ENCODE measurements around the gene LIG1.

Gene LIG1

DNA sequence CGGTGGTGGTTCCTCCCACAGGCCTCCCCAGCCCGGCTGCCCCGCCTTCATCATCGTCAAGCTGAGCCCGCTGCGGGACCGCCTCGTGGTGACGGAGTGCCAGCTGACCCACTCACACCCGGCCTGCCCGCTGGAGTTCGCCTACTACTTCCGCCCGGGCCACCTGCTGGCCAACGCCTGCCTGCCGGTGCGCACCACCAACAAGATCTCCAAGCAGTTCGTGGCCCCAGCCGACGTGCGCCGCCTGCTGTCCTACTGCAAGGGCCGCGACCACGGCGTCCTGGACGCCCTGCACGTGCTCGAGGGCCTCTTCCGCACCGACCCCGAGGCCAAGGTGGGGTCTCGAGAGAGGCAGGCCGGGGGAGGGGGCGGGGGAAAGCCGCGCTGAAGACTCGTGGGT lies 12.3 kb upstream of the LIG1 start:
- no peak for DNase-seq (ENCODE audit: low read depth)

DNA sequence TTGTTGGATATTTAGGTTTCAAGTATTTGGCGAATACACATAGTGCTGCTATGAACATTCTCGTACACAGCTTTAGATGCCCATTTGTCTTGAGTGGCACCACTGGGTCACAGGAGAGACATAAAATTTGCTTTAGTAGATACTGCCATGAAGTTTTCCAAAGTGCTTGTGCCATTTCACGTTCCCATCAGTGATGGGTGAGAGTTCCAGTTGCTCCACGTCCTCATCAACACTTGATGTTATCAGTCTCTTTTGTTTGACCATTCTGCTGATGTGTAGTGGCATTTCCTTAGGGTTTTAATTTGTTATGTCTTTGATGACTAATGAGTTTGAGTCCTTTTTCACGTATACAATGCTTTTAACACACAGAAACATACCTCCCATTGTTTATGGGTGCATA lies 11.4 kb upstream of the LIG1 start:
- no peak for DNase-seq (ENCODE audit: low read depth)

DNA sequence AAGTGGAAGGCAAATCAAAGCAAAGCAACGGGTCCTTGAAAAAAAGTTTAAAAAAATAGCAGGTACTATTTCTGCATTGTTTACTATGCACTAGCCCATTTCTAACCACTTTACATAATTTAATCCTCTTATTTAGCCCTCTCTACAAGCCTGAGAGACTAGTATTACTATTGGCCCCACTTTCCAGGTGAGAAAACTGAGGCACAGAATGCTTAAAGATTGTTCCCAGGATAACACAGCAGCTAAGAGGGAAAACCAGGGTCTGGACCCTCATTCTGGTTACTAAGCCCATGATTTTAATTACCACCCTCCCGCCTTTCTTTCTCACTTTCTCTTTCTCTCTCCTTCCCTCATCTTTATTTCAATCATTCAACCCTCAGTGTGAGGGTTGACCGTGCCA lies 6.1 kb upstream of the LIG1 start:
- no peak for DNase-seq (ENCODE audit: low read depth)

DNA sequence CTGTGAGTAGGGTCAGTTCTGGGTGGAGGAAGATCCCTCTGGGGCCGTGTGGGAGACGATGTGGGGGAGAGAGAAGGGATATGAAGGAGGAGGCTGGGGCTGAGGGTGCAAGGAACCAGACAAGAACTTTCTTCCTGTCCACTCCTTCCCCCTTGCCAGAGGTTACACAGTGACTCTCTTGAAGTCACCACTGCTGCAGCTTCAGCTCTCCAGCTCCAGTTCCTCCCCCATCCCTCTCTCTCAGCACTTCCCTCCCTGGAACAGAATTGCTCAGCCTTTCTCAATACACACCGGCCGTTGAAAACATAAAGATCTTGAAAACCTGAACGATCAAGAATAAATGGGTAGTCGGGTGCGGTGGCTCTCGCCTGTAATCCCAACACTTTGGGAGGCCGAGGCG lies 5.4 kb upstream of the LIG1 start:
- no peak for DNase-seq (ENCODE audit: low read depth)

DNA sequence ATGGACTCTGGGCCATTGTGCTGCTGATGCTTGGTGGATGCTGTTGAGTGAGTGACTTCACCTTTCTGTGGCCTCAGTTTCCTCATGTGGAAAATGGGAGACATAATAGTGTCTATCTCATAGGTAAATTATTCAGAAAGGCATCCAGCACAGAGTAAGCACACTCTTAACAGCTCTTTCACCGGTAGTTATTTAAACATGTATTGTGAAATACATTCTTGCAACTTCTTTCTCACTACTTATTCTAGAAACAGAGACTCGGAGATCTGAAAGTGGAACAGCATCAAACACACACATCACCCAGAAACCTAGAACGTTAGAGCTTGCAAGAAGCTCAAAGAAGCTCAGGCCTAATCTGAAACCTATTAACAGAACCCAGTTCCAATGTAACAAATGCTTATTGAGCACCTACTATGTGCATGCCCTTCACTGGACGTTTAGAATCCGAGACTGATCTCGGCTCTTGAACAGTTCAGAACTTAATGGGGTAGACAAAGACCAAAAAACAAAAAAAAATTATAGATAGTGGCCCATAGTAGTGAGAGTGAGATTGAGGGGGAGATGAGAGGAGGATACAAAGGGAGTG lies 4.4 kb upstream of the LIG1 start:
- no peak for DNase-seq (ENCODE audit: low read depth)

DNA sequence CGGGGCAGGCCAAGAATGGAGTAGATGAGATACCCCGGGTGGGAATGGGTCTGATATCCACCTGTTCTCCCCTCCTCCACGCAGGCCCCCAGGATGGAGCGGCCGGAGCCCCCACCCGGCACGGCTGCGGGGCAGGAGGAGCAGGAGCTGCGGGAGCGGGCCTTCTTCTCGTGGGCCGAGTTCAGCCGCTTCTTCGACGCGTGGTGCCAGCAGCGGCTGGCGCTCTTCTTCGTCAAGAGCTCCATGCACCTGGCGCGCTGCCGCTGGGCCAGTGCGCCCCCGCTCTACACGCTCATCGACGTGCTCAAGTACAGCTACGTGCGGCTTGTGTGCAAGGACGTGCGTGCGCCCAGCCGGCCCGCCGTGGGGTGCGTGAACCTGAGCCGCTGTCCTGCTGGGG lies 1.6 kb upstream of the LIG1 start:
- DNase-seq (ENCODE audit: low read depth), result no peak

DNA sequence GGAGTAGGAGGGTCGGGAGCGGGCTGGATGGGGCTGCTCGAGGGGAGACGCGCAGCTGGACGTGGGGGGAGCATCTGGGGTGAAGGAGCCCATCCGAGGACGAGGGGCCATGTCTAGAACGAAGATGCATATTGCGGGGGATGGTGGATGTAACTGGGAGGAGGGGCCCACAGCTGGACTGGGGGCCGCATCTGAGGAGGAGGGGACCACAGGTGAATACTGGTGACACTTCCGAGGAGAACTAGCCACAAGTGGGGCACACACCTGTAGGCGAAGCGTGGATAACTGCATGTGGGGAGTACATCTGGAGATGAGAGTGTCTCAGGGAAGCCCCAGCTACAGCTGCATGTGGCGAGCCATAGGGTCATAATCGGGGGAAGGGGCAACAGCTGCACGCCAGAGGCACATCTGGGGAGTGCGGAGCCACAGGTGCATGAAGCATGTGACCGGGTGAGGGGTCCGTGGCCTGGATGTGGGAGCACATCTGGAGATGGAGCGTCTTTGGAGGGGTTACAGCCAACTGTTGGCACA lies 738 bp upstream of the LIG1 start:
- no peak for DNase-seq (ENCODE audit: low read depth)

DNA sequence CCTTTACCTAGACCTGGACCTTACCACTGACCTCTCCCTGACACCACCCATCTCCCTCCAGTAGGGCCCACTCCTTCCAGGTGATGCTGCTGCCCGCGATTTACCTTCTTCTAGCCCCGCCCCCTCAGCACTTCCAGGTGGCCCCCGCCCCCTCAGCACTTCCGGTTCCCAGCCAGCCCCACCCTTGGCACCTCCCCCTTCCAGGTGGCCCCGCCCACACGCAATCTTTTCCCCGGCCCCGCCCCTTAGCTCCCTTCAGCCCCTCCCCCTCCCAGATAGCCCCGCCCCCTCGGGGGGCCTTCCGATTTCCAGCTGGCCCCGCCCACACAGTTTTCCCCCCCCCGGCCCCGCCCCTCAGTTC lies 586 bp downstream of the LIG1 start:
- DNase-seq (ENCODE audit: low read depth), result peak; percentile 55

DNA sequence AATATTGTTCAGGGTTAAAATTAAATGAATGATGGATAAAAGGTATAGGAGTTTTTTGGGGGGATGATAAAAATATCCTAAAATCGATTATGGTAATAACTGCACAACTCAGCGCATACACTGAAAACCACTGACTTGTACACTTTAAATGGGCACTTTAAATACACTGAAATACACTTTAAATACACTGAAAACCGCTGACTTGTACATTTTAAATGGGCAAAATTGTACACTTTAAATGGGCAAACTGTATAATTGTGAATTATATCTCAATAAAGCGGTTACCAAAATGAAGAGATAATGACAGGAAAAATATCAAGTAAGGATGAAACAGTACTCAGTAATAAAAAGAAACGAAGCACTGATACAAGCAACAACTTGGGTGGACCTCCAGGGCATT lies 1.5 kb downstream of the LIG1 start:
- no peak for DNase-seq (ENCODE audit: low read depth)

DNA sequence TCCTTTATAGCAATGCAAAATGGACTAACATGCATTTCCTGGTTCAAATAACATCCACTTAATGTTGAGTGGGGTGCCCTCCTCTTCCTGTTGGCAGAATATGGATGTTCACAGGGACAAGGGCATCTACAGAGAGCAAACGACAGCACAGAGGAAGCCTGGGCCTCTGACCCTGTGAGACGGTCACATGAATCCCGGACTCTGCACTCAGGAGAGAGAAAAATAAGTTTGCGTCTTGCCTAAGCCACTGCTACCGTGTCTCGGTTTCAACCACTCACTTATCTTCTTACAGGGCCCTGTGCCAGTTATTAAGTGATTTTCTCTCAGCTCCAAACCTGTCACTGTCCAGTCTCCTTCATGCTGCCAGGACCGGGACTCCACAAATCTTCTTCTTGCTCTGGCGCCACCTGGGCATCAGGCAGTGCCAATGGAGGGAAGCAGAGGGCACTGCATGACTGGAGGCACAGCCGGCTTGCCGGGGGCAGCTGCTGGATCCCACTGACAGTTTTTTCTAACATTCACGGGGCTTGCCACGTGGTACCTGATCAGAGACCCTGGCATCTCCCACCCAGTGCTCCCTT lies 11.8 kb downstream of the LIG1 start:
- no peak for DNase-seq (ENCODE audit: low read depth)

DNA sequence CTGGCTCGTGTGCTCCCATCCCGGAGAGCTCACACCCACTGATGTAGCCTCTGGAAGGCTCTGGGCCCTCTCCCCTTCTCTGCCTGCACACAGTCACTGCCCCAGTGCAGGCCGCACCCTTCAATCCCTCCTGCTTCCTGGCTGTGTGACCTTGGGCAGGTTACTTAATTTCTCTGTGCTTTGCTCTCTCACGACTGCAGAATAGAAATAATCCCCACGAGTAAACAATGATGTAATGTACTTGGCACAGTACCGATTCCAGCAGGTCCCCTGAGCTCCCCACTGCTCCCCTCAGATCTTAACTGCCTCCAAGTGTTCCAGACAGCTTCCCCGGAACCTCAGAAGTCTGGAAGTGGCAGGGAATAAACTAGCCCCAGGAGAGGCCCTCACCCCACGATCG lies 16.1 kb downstream of the LIG1 start:
- DNase-seq (ENCODE audit: low read depth), result peak; percentile 67

DNA sequence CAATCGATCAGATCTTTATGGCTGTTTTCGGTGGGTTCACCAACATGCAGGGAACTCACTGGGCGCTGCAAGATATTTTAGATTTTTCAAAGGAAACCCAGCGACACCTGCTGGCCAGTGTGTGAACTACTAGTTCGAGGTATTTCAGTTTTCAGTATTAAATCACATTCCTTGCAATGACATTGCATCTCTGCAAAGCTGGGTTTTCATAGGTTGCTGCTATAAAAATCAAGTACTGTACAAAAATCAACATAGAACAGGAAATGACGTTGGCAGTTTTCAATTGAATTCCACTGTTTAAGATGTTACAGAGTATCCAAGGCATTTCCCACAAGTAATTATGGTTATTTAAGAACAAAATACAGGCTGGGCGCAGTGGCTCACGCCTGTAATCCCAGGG lies 17.6 kb downstream of the LIG1 start:
- DNase-seq (ENCODE audit: low read depth), result peak; percentile 93

DNA sequence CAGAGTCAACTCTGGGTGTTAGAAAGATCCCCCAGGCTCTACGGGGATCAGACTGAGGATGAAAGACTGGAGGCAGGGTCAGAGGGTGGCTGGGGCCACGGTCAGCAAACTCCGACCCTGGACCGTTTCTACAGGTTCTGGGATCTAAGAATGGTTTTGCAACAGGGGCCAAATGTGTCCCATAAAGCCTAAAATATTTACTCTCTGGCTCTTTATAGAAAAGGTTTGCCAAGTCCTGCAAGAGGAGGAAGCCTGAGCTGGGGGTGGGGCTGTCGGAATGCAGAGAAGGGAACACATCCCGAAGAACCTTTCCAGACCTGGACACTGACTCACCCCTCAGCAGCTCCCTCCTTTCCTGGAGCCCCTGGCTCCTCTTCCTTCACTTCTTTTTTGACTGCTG lies 20.7 kb downstream of the LIG1 start:
- DNase-seq (ENCODE audit: low read depth), result no peak

DNA sequence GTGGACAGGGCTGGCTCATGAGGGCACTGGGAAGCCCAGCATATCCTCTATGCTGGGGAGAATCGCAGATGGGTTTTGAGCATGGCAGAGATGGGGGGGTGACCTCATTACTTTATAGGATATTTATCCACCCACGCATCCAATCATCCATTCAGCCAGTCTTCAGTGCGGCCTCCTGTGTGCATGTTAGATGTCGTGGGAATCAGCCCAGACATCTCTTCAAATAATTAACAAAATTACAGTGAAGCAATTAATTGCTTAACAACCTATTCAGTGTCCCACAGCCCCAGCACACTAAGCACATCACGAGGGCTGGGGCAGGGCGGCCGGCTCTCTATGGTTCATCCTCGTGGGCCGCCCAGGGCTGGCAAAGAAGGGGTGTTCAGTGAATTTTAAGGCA lies 21.6 kb downstream of the LIG1 start:
- DNase-seq (ENCODE audit: low read depth), result no peak

DNA sequence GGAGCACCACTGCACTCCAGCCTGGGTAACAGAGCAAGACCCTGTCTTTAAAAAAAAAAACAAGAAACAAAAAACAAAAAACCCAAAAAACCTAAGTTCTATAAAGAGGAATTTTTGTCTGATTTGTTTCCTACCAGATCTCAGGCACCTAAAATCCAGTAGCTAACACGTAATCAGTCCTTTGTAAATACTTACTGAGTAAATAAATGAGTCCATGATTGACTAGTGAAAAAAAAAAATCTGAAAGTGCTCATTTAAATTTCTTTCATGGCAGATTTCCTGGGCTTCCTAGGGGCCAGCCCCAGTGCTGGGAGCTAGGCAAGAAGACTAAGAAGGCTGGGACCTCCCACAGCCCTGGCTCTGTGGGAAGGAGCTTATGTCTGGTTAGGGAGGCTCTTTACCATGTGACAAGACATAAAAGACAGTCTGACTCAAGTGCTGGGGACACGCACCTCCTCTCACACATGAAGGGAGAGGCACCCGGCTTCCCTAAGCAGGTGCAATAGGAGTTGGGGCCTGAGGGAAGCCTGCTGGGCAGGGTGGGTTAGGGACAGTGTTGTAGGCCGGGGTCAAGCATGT lies 22.5 kb downstream of the LIG1 start:
- DNase-seq (ENCODE audit: low read depth), result no peak

DNA sequence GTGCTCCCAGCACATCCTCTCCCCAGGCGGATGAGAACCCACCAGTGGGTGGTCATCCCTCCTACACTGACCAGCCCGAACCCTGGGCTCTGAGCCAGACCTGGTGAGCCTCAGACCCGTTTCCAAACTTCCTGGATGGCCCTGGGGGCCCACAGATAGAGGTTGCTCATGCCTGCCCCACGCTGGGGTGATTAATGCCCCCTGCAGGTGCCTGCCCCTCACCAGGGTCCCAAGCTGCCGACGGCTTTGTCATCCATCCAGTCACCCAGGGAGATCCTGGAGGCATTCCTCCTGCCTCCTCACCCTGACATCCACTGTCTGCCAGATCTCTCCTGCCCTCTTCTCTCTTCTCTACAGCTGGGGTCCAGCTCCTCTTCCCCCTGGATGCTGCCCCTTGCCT lies 31.1 kb downstream of the LIG1 start:
- DNase-seq (ENCODE audit: low read depth), result no peak

DNA sequence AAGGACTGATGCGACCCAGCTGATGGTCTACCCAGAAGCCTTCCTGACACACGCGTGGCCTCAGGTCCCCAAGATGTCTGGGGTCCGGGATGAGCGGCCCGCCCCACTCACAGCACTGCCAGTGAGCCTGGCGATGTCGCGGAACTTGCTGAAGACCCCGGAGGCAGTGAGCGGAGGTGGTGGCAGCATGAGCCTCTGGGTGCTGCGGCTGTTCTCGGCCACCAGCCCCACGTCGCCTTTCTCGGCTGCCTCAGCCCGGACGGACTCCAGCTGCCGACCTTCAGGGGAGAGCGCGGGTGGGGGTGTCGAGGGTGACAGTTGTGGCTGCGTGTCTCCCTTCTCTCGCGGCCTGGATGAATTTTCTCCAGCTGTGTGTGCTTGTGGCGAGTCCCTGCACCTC lies 32.7 kb downstream of the LIG1 start:
- DNase-seq (ENCODE audit: low read depth), result no peak

DNA sequence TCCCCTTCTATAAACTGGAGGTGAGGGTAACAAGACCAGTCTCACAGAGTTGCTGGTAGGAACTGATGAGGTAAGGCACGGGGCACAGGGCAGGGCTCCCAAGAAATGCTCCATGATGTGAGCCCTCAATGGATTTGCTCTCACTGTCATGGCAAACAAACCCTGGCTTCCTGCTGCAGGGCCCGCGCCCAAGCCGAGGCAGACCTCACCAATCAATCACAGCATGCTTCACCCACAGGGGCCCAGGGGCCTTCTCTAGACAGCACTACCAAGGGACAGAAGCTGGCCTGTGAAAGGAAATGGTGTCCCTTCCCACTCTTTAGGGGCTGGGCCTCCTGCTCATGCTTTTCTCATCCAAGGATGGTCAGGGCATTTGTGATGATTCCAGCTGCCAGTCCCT lies 33.6 kb downstream of the LIG1 start:
- DNase-seq (ENCODE audit: low read depth), result no peak

DNA sequence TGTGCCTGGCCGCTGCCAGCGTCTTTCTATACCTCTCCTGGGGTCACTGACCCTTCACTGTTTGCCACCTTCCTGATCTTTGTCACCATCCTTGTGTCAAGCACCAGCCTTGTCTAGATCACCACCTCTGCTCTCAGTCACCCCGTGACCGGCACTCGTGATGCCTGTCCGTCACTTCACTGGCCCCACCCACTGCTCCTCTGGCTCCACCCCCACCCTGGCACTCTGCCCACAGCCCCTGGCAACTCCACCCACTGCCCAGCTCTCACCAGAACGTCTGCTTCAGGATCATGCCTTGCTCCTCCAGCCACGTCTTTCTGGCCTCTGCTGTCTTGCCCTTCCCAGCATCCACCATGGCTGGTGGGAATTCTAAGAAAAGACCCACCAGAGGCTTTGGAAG lies 34.7 kb downstream of the LIG1 start:
- DNase-seq (ENCODE audit: low read depth), result no peak

DNA sequence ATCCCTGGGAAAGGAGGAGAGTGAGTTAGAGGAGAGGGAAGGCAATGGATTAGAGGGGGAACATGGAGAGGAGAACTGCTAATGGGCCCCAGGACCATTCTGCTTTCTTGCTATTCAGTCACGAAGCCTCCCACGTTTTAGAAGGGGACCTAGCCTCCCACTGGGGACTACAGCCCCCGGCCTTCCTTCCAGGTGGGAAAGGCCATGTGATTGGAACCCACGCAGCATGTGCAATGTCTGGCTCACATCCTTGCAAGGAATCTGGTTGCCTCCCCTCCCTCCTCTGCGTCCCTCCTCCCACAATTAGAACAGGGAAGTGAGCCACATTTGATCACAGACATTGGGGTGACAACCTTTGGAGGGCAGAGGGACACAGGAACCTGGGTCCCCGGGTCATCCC lies 37.0 kb downstream of the LIG1 start:
- DNase-seq (ENCODE audit: low read depth), result no peak

DNA sequence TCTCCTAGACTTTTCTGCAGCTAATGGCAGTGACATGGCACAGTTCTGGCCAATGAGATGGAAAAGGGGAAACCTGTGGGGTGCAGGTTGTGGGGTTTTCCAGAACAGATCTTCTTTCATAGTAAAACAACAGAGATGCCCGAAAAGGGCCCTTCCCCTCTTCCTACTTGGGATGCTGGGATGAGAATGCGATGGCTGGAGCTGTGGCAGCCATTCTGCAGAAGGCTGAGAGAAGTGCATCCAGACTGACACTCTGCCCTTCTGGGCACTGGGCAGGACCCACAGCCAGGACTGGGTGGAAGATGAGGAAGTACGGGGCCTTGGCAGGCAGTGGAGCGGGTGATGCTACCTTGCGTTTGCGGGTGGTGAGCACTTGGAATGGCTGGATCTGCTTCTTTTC lies 42.6 kb downstream of the LIG1 start:
- no peak for DNase-seq (ENCODE audit: low read depth)

DNA sequence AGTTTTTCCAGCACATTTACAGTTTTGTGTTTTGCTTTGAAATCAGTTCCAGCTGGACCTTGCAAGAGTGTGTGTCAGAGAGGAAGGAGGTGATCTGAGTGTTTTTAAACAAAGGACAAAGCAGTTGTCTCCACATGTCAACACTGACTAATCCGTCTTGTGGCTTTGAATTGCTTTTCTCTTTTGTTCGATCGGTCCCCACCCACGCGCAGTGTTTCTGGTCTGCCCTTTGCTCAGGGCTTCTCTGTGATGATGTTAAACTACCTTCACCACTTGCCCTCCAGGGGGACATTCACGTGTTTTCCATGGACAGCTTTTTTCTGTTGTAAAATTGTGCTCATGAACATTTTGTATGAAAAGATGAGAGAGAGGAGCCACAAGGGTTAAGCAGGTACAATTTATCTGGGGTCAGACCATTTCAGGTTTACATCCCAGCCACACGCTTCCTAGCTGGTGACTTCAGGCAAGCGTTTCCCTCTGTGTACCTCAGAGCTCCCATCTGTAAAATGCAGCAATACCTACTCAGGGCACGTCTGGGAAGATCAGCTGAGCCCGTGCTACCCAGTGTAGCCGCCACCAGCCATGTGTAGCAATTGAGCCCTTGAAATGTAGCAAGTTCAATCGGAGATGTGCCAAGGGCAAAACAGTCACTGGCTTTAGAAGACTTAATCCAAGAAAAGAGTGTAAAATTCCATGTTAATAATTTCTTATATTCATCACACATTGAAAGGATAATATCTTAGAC lies 46.1 kb downstream of the LIG1 start:
- peak; percentile 46 for DNase-seq (ENCODE audit: low read depth)

DNA sequence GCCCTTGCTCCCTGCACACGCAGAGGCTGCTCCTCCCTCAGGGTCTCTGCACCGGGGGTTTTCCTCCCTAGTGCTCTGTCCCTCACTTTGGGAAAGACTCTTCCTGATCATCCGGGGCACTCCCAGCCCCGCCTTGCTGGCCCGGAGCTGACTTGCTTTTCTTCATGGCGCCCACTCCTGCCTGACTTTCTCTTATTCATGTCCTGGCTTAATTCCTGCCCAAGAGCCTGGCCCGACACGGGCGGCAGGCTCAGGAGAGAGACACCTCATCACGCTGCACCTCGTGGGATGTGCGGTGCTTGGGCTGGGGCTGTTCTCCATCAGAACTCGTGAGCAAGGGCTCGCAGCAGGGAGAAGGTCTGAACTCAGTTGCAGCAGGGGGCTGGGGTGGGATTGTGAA lies 47.7 kb downstream of the LIG1 start:
- DNase-seq (ENCODE audit: low read depth), result no peak
